GM23248 (cell line): ENCODE data around the gene CBFA2T3. TPM values are rescaled to one million over a fixed set of nuclear protein-coding genes. Genes with fewer than 3 reads are reported as not detected.

ENCODE experiments used
- DNase-seq: peaks from one replicate; pipeline ENCODE4 v3.0.0-alpha.2; 2015
- H2AFZ ChIP-seq: fragments of 200-600 bp; sonication (generic); 2 replicates; pipeline ENCODE4 v1.6.1; 2016; ENCODE audit warnings: antibody characterized with exemption
- H3F3A ChIP-seq: fragments of 200-600 bp; sonication (generic); 2 replicates; pipeline ENCODE4 v1.6.1; 2016; ENCODE audit warnings: mild to moderate bottlenecking, antibody characterized with exemption, mixed run types; ENCODE audit not compliant: insufficient read depth
- H3K27ac ChIP-seq: fragments of 200-600 bp; sonication (generic); 2 replicates; pipeline ENCODE4 v1.5.1; 2016; ENCODE audit warnings: mild to moderate bottlenecking
- H3K27me3 ChIP-seq: fragments of 200-600 bp; sonication (generic); replicated peaks from 2 replicates; pipeline ENCODE4 v1.6.1; 2016; ENCODE audit warnings: mild to moderate bottlenecking; ENCODE audit not compliant: insufficient read depth
- H3K36me3 ChIP-seq: fragments of 200-600 bp; sonication (generic); 2 replicates; pipeline ENCODE4 v1.6.1; 2016; ENCODE audit warnings: low read depth, mild to moderate bottlenecking
- H3K4me1 ChIP-seq: fragments of 200-600 bp; sonication (generic); 2 replicates; pipeline ENCODE4 v1.6.1; 2016; ENCODE audit warnings: mild to moderate bottlenecking; ENCODE audit not compliant: insufficient read depth
- H3K4me2 ChIP-seq: fragments of 200-600 bp; sonication (generic); one replicate; pipeline ENCODE4 v1.6.1; 2016; ENCODE audit warnings: mild to moderate bottlenecking; ENCODE audit not compliant: unreplicated experiment
- H3K4me3 ChIP-seq: fragments of 200-600 bp; sonication (generic); 2 replicates; pipeline ENCODE4 v1.5.1; 2016; ENCODE audit warnings: mild to moderate bottlenecking
- H3K79me2 ChIP-seq: fragments of 200-600 bp; sonication (generic); 2 replicates; pipeline ENCODE4 v1.6.1; 2016; ENCODE audit warnings: mild to moderate bottlenecking; ENCODE audit not compliant: insufficient read depth
- H3K9ac ChIP-seq: fragments of 200-600 bp; sonication (generic); 2 replicates; pipeline ENCODE4 v1.6.1; 2016; ENCODE audit warnings: mild to moderate bottlenecking
- H3K9me2 ChIP-seq: fragments of 200-600 bp; sonication (generic); 2 replicates; pipeline ENCODE4 v1.6.1; 2016; ENCODE audit warnings: mixed run types, mild to moderate bottlenecking, moderate library complexity; ENCODE audit not compliant: insufficient read depth
- H3K9me3 ChIP-seq: fragments of 200-600 bp; sonication (generic); one replicate; pipeline ENCODE4 v1.6.1; 2017; ENCODE audit warnings: low read depth
- H4K20me1 ChIP-seq: fragments of 200-600 bp; sonication (generic); 2 replicates; pipeline ENCODE4 v1.6.0; 2016; ENCODE audit not compliant: insufficient read depth
- EZH2 ChIP-seq: fragments of 200-600 bp; sonication (generic); IDR thresholded peaks from 2 replicates; pipeline ENCODE4 v1.6.1; 2018; ENCODE audit warnings: antibody characterized with exemption, mild to moderate bottlenecking; ENCODE audit not compliant: insufficient read depth, poor library complexity, severe bottlenecking
- EZH2phosphoT487 ChIP-seq: fragments of 200-600 bp; sonication (generic); IDR thresholded peaks from 2 replicates; pipeline ENCODE4 v1.6.1; 2018; ENCODE audit warnings: antibody characterized with exemption, moderate library complexity, mild to moderate bottlenecking, low read depth; ENCODE audit not compliant: insufficient read depth
- WGBS, 2 experiments: methylation state at CpG; one replicate each; pipeline ENCODE4 v1.1.6; 2015 to 2017; ENCODE audit warnings: low lambda C conversion rate in 2 of 2, low coverage in 1 of 2; ENCODE audit errors: missing lambda C conversion rate in 2 of 2; 5-methylcytosine and 5-hydroxymethylcytosine counted together
- in situ Hi-C: fragments of 300-500 bp; cut with MboI; formaldehyde crosslinking; loops from 2 replicates; pipeline ENCODE4 v1.15.0; 2020
- polyA plus RNA-seq: library from polyadenylated mRNA; unstranded; fragments of >200 nt; fragmentation: Nextera tagmentation; extraction: Ambion mirVana; gene quantifications from 2 replicates; pipeline ENCODE4 v1.2.1, GENCODE V29; 2016
- total RNA-seq: library from RNA; depleted of rRNA; stranded (reverse); fragments of >200 nt; shearing (Covaris generic); gene quantifications from 2 replicates; pipeline ENCODE4 v1.2.3, GENCODE V29; 2014

CBFA2T3 gene
- total and polyA plus RNA-seq, 2 experiments from 2014 or later, result not detected

GRCh38 chr16:88969361-88969831 is 7.6 kb downstream of the CBFA2T3 start:
- H3K36me3 ChIP-seq, result no peaks in the 10 kb centered on the region
- no peaks in the 10 kb centered on the region for H3K9me2 ChIP-seq
- DNase-seq, result no peak
- H3K79me2 ChIP-seq, result no peaks in the 10 kb centered on the region
- H3K9ac ChIP-seq, result no peak overlapping the region
- H2AFZ ChIP-seq, result no peak overlapping the region
- H3K4me1 ChIP-seq, result no peaks in the 10 kb centered on the region
- WGBS, 2 experiments, result 23 to 25% methylated on average over 19 to 22 of the region's 22 CpGs
- H3F3A ChIP-seq, result no peaks in the 10 kb centered on the region
- peaks cover 13% of the 10 kb centered on the region for H3K27me3 ChIP-seq
- TF ChIP-seq EZH2phosphoT487, result no peak
- TF ChIP-seq EZH2, result no peak
- H3K4me3 ChIP-seq, result no peak overlapping the region
- H3K9me3 ChIP-seq, result no peaks in the 10 kb centered on the region
- no peaks in the 10 kb centered on the region for H4K20me1 ChIP-seq
- in situ Hi-C loops, result no loop called here
- no peak overlapping the region for H3K27ac ChIP-seq
- H3K4me2 ChIP-seq, result no peak overlapping the region

- no peak overlapping the region for H3K4me3 ChIP-seq
- no peak overlapping the region for H3K27ac ChIP-seq
- no peak overlapping the region for H3K9ac ChIP-seq
- no peak for DNase-seq
- in situ Hi-C loops, result no loop called here
- peaks cover 19% of the 10 kb centered on the region for H3K27me3 ChIP-seq
- TF ChIP-seq EZH2phosphoT487 (no peak), EZH2 (no peak)
- H3K4me2 ChIP-seq, result no peak overlapping the region
- H3F3A ChIP-seq, result no peaks in the 10 kb centered on the region
- H3K4me1 ChIP-seq, result no peaks in the 10 kb centered on the region
- no peaks in the 10 kb centered on the region for H3K9me2 ChIP-seq
- no peaks in the 10 kb centered on the region for H4K20me1 ChIP-seq
- WGBS, 2 experiments, result 55 to 61% methylated on average over 27 to 31 of the region's 31 CpGs
- no peaks in the 10 kb centered on the region for H3K36me3 ChIP-seq
- no peaks in the 10 kb centered on the region for H3K9me3 ChIP-seq
- H3K79me2 ChIP-seq, result no peaks in the 10 kb centered on the region
- H2AFZ ChIP-seq, result no peak overlapping the region
Measured at GRCh38 chr16:88968589-88969280, 8.3 kb downstream of the CBFA2T3 start.

GRCh38 chr16:88967830-88968588 is 9.0 kb downstream of the CBFA2T3 start:
- Histone ChIP-seq H3K4me2 (no peak overlapping the region), H3K4me3 (no peak overlapping the region), H3F3A (no peaks in the 10 kb centered on the region), H3K4me1 (no peaks in the 10 kb centered on the region), H3K9me2 (no peaks in the 10 kb centered on the region), H4K20me1 (no peaks in the 10 kb centered on the region), H2AFZ (no peak overlapping the region), H3K27me3 (peaks cover 24% of the 10 kb centered on the region), H3K9me3 (no peaks in the 10 kb centered on the region), H3K9ac (no peak overlapping the region), H3K79me2 (no peaks in the 10 kb centered on the region), H3K36me3 (no peaks in the 10 kb centered on the region), H3K27ac (no peak overlapping the region)
- 66 to 70% methylated on average over 17 to 29 of the region's 29 CpGs for WGBS, 2 experiments
- TF ChIP-seq EZH2phosphoT487, result no peak
- no peak for TF ChIP-seq EZH2
- DNase-seq, result no peak
- in situ Hi-C loops, result no loop called here

DNA sequence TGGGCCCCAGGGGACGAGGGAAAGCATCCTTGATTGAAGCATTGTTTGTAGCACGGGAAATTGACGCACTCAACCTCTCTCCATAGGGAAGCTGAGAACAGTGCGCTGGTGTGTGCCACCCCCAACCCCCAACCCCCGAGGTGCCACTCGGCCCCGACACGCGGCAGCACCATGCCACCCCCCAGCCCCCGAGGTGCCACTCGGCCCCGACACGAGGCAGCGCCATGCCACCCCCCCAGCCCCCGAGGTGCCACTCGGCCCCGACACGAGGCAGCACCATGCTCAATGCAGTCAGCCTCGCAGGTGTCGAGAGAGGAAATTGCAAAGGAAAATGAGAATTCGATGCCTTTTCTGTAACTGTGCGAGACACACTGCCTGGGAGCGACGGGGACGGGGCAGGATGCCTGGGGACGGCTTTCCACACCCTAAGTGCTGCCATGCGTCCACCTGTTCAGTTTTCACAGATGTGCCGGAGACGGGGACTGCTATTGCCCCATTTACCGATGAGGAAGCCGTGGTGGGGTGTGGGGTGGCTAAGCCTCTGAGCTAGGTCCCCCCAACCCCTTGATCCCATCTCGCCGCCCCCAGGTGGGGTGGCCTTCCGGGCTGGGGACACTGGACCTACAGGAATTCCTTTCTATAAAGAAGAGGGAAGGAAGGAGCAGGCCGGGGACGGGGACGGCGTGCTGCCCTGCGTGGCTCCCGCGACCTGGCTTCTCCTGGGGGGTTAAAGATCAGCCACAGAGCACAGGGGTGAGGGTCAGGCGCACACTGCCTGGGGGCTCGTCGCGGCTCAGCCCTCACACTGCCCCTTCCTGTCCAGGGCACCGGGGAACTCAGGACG is 9.8 kb downstream of the CBFA2T3 start:
- in situ Hi-C loops, result no loop called here

More for the DNA sequence above, 9.8 kb downstream of the CBFA2T3 start:
- Histone ChIP-seq H3K4me2 (no peak overlapping the region), H3K4me1 (no peaks in the 10 kb centered on the region), H2AFZ (no peak overlapping the region), H3F3A (no peaks in the 10 kb centered on the region), H3K9ac (no peak overlapping the region), H3K9me2 (no peaks in the 10 kb centered on the region), H3K36me3 (no peaks in the 10 kb centered on the region), H4K20me1 (no peaks in the 10 kb centered on the region), H3K79me2 (no peaks in the 10 kb centered on the region), H3K27me3 (peaks cover 24% of the 10 kb centered on the region), H3K9me3 (no peaks in the 10 kb centered on the region), H3K4me3 (no peak overlapping the region), H3K27ac (no peak overlapping the region)
- no peak for DNase-seq
- TF ChIP-seq EZH2phosphoT487 (no peak), EZH2 (no peak)
- WGBS, 2 experiments, result 65 to 67% methylated on average over 34 to 46 of the region's 47 CpGs
